Measurements from ENCODE around the gene CCDC141. TPM values are rescaled to one million over a fixed set of nuclear protein-coding genes. Genes with fewer than 3 reads are reported as not detected.

CCDC141 gene
- total RNA-seq, 3 donors from 2014 or later: 1.3 to 11.7 (median 2.2) TPM

- no peak for DNase-seq (ENCODE audit: low spot score in 2 of 2)
- no peak overlapping the region for H3K27ac ChIP-seq
- no peak overlapping the region for H3K4me3 ChIP-seq
- no peak for TF ChIP-seq POLR2AphosphoS5 (IDR thresholded peaks at IDR 0.05)
- TF ChIP-seq CTCF (IDR thresholded peaks at IDR 0.05): no peak
- TF ChIP-seq POLR2A (IDR thresholded peaks at IDR 0.05): no peak
- intact Hi-C loops (cut with DNase I; ENCODE audit: low total_unique reads): no loop called here
- no peaks in the 10 kb centered on the region for H3K36me3 ChIP-seq
- H3K27me3 ChIP-seq: no peaks in the 10 kb centered on the region
- H3K4me1 ChIP-seq: no peaks in the 10 kb centered on the region
- H3K9me3 ChIP-seq: peaks cover 0 to 5% of the 10 kb centered on the region in 2 donors
These were observed 32.8 kb upstream of the CCDC141 start for GRCh38 chr2:179082697-179083096.

GRCh38 chr2:179081954-179082353, 32.0 kb upstream of the CCDC141 start:
- TF ChIP-seq CTCF (IDR thresholded peaks at IDR 0.05) (no peak), POLR2AphosphoS5 (IDR thresholded peaks at IDR 0.05) (no peak), POLR2A (IDR thresholded peaks at IDR 0.05) (no peak)
- no peak for DNase-seq (ENCODE audit: low spot score in 2 of 2)
- H3K4me1 ChIP-seq: no peaks in the 10 kb centered on the region
- intact Hi-C loops (cut with DNase I; ENCODE audit: low total_unique reads): no loop called here
- H3K9me3 ChIP-seq: peaks cover 0 to 11% of the 10 kb centered on the region in 2 donors
- H3K36me3 ChIP-seq: no peaks in the 10 kb centered on the region
- H3K4me3 ChIP-seq: no peak overlapping the region
- no peaks in the 10 kb centered on the region for H3K27me3 ChIP-seq
- no peak overlapping the region for H3K27ac ChIP-seq

- H3K27ac ChIP-seq: no peak overlapping the region
- no peak overlapping the region for H3K4me3 ChIP-seq
- intact Hi-C loops (cut with DNase I; ENCODE audit: low total_unique reads): loop anchor here (10.0 kb wide), 1 partner anchor 818 kb away; no protein-coding TSS in a partner anchor
- H3K36me3 ChIP-seq: no peaks in the 10 kb centered on the region
- no peaks in the 10 kb centered on the region for H3K4me1 ChIP-seq
- no peaks in the 10 kb centered on the region for H3K27me3 ChIP-seq
- peaks cover 3 to 7% of the 10 kb centered on the region in 2 donors for H3K9me3 ChIP-seq
- TF ChIP-seq POLR2A (IDR thresholded peaks at IDR 0.05): no peak
- no peak for TF ChIP-seq POLR2AphosphoS5 (IDR thresholded peaks at IDR 0.05)
- no peak for TF ChIP-seq CTCF (IDR thresholded peaks at IDR 0.05)
- no peak for DNase-seq (ENCODE audit: low spot score in 2 of 2)
These were observed 22.6 kb upstream of the CCDC141 start for GRCh38 chr2:179072527-179072926.

GRCh38 chr2:179071810-179072355, 21.9 kb upstream of the CCDC141 start:
- TF ChIP-seq CTCF (IDR thresholded peaks at IDR 0.05) (no peak), POLR2A (IDR thresholded peaks at IDR 0.05) (no peak), POLR2AphosphoS5 (IDR thresholded peaks at IDR 0.05) (no peak)
- no peaks in the 10 kb centered on the region for H3K4me1 ChIP-seq
- H3K27me3 ChIP-seq: no peaks in the 10 kb centered on the region
- DNase-seq (ENCODE audit: low spot score in 2 of 2): no peak
- H3K27ac ChIP-seq: no peak overlapping the region
- peaks cover under 1 to 5% of the 10 kb centered on the region in 2 donors for H3K9me3 ChIP-seq
- H3K36me3 ChIP-seq: no peaks in the 10 kb centered on the region
- no peak overlapping the region for H3K4me3 ChIP-seq
- intact Hi-C loops (cut with DNase I; ENCODE audit: low total_unique reads): loop anchor here (10.0 kb wide), 1 partner anchor 817 kb away; no protein-coding TSS in a partner anchor

GRCh38 chr2:179070895-179071294, 21.0 kb upstream of the CCDC141 start:
- Histone ChIP-seq H3K9me3 (peaks cover 0 to 4% of the 10 kb centered on the region in 2 donors), H3K36me3 (no peaks in the 10 kb centered on the region), H3K4me1 (no peaks in the 10 kb centered on the region), H3K27me3 (no peaks in the 10 kb centered on the region), H3K27ac (no peak overlapping the region), H3K4me3 (no peak overlapping the region)
- TF ChIP-seq POLR2AphosphoS5 (IDR thresholded peaks at IDR 0.05) (no peak), CTCF (IDR thresholded peaks at IDR 0.05) (no peak), POLR2A (IDR thresholded peaks at IDR 0.05) (no peak)
- intact Hi-C loops (cut with DNase I; ENCODE audit: low total_unique reads): loop anchor here (10.0 kb wide), 1 partner anchor 816 kb away; no protein-coding TSS in a partner anchor
- no peak for DNase-seq (ENCODE audit: low spot score in 2 of 2)

All from breast epithelium (tissue), 4 donors.